ENCODE data around the gene RIOK3. TPM values are rescaled to one million over a fixed set of nuclear protein-coding genes. Genes with fewer than 3 reads are reported as not detected.

Gene RIOK3
- total and polyA plus RNA-seq, 10 of the 15 experiments (the other 5 are each of a cell fraction or from before 2014, with no cell fraction given) = 18.0 to 87.5 (median 53.8) TPM

DNA sequence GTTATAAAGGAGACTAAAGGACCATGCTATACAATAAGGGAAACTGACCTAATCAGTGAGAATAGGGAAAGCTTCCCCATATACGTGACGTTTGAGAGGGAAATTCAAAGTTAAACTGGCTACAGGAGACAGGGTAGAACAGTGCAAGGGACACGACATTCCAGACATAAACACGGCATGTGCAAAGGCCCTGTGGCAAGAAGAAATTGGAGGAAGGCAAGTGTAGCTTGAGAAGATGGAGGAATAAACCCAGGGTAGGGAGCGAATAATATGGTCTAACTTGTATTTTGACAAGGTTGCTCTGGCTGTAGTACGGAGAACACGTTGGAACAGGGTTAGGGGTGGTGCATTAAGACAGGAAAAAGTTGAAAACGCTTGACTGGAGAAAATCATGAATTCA, 49.8 kb upstream of the RIOK3 start:
- no peak overlapping the region for H2AFZ ChIP-seq (ENCODE audit: control insufficient read depth, low read depth, low read length)
- in situ Hi-C loops (cut with MboI) (no loop called here), intact Hi-C loops (cut with micrococcal nuclease; ENCODE audit: unreplicated experiment) (no loop called here)
- CTCF ChIA-PET = interaction anchor here (1.1 to 1.6 kb wide), 3 partner anchors 9 to 272 kb away, joined by 4 to 8 read pairs (median 4); no protein-coding TSS in a partner anchor
- no peak overlapping the region for H3K4me2 ChIP-seq (ENCODE audit: control insufficient read depth, insufficient read depth)
- H4K20me1 ChIP-seq (ENCODE audit: control insufficient read depth, insufficient read depth) = no peaks in the 10 kb centered on the region
- ATAC-seq (no peak), DNase-seq (ENCODE audit: low read depth, low spot score) (no peak), FAIRE-seq (no peak)
- 96% methylated on average over 8 of the region's 8 CpGs for WGBS (ENCODE audit: insufficient coverage, insufficient replicate concordance, low lambda C conversion rate, missing lambda C conversion rate)
- H3K9ac ChIP-seq (ENCODE audit: control insufficient read depth, insufficient read depth, low read length) = no peak overlapping the region
- no peaks in the 10 kb centered on the region for H3K79me2 ChIP-seq (ENCODE audit: control insufficient read depth, insufficient read depth, low read length)
- H3K4me3 ChIP-seq = no peak overlapping the region
- POLR2A ChIA-PET = no interaction called here
- no peak overlapping the region for H3K27ac ChIP-seq (ENCODE audit: control insufficient read depth, insufficient read depth)
- H3K27me3 ChIP-seq (replicated peaks in 1 of 2; ENCODE audit: control insufficient read depth in 2 of 2, insufficient read depth in 2 of 2, low read length in 1 of 2) = no peaks in the 10 kb centered on the region
- no TSS peak for BruUV-seq (replicated peaks)
- SMC1A ChIA-PET (ENCODE audit: uncharacterized antibody, unreplicated experiment) = interaction anchor here (0.8 kb wide), 1 partner anchor 8 kb away, joined by 3 read pairs; no protein-coding TSS in a partner anchor
- no peak for TF ChIP-seq CEBPB (IDR thresholded peaks at IDR 0.05; ENCODE audit: borderline replicate concordance in 1 of 2, low read depth in 2 of 2, low read length in 2 of 2)
- no peak for TF ChIP-seq POU2F2 (IDR thresholded peaks at IDR 0.05; ENCODE audit: borderline replicate concordance, low read depth, low read length)
- no peak for TF ChIP-seq GABPA (IDR thresholded peaks at IDR 0.05; ENCODE audit: low read depth)
- TF ChIP-seq TBL1XR1 (IDR thresholded peaks at IDR 0.05; ENCODE audit: low read depth, low read length) = no peak
- no peak for TF ChIP-seq STAT1 (conservative IDR thresholded peaks at IDR 0.05)
- no peak for TF ChIP-seq SPI1 (IDR thresholded peaks at IDR 0.05; ENCODE audit: borderline replicate concordance, insufficient read depth, low read depth, low read length)
- TF ChIP-seq RAD51 (IDR thresholded peaks at IDR 0.05) = no peak
- no peak for TF ChIP-seq SREBF1 (IDR thresholded peaks at IDR 0.05; ENCODE audit: low read length)
- no peak for TF ChIP-seq NR2C2 (IDR thresholded peaks at IDR 0.05; ENCODE audit: borderline replicate concordance, control insufficient read depth, insufficient read length, low read depth)
- TF ChIP-seq MYC (IDR thresholded peaks at IDR 0.05; ENCODE audit: insufficient read depth, insufficient read length, insufficient replicate concordance, low read length, severe bottlenecking) = no peak
- TF ChIP-seq SUPT20H (IDR thresholded peaks at IDR 0.05; ENCODE audit: borderline replicate concordance, control insufficient read depth, low read depth, low read length) = no peak
- no peak for TF ChIP-seq EGR1 (IDR thresholded peaks at IDR 0.05; ENCODE audit: borderline replicate concordance in 1 of 2, low read depth in 2 of 2, low read length in 2 of 2)
- TF ChIP-seq CBX5 (IDR thresholded peaks at IDR 0.05; ENCODE audit: low read depth) = no peak
- no peak for TF ChIP-seq TCF12 (IDR thresholded peaks at IDR 0.05; ENCODE audit: low read depth, low read length)
- TF ChIP-seq NR2F1 (conservative IDR thresholded peaks at IDR 0.05) = no peak
- no peak for TF ChIP-seq POLR2AphosphoS5 (IDR thresholded peaks at IDR 0.05; ENCODE audit: low read length)
- no peaks in the 10 kb centered on the region for H3K4me1 ChIP-seq (ENCODE audit: control insufficient read depth, insufficient read depth, low read length)
- RAD21 ChIA-PET (ENCODE audit: unreplicated experiment) = interaction anchor here (1.0 kb wide), 1 partner anchor 42 kb away, joined by 3 read pairs; no protein-coding TSS in a partner anchor
- H3K36me3 ChIP-seq (ENCODE audit: control insufficient read depth in 2 of 2, insufficient read depth in 2 of 2, low read length in 1 of 2) = no peaks in the 10 kb centered on the region
- H3K9me3 ChIP-seq (replicated peaks; ENCODE audit: control insufficient read depth, insufficient read depth, low read length) = no peaks in the 10 kb centered on the region

All from GM12878 (cell line).